NCI-H1048 (cell line): ENCODE data around the gene TTYH3.
"Not testable (repeated sequence)": the region's sequence is repeated elsewhere in the genome, so short reads cannot be mapped to it uniquely, and the experiment has no call there.

Source experiments
- DNase-seq: peaks from one replicate; lab custom pipeline; 2025; lab: John Stamatoyannopoulos, UW

The TTYH3 gene

DNA sequence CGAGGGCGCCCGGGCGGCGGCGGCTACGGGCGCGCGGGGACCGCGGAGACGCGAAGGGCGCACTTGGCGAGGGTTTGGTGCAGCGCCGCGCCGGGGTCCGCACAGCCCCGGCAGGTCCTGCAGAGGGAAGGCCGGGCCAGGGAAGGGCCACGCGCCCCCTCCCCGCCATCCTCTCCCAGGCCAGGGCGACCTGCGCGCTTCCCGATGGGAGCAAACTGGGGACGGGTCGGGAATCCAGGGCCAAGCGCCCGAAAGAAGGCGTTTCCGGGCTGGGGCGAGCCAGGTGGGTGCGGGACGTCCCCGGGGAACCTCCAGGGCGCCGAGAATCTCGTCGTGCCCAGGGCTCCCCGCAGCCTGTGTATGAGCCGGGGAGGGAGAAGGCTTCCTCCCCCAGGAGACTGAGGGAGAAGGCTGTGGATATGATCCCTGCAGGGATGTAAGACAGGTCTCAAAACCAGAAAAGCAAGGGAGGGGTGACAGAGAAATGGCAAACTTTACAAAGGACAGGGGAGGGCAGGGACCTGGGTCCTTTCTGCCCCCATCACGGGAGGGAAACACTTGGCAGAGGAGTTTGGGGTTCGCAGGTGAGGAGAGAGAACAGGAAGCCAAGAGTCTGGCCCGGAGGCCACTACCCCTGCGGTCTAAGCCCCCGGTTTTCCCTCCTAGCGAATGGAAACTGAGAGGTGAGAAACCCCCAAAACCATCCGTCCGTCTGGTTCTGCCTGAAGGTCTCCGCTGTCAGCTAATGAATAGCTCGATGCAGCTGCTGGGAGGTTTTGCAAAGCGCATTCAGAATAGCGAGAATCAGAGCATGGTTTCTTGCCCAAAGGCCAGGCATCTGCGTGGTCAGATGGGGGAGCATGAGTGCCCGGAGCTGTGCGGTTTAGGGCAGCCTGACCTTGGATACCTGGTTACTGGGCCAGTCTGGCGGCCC is 56.9 kb downstream of the TTYH3 start:
- DNase-seq = no peak

DNA sequence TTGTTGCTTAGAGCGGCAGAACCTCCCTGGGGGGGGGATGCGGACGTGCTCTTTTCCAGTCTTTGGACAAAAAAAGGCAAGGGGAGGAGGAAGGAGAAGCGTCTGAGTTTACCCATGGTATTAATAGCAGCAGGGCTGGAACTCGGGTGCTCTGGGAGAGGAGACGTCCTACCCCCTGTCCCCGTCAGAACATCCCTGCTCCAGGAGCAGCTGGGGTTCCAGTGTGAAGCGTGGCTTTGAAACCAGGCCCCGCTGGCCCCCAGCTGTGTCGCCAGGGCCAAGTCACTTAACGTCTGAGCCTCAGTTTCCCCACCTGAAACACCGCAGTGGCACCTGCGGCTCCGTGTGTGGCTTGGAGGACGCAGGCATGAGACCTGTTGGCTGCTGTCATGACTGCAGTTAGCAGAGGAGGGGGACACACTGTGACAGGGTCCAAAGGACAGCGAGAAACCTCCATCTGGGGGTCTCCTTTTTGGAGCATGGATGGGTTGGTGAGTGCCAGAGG is 57.6 kb downstream of the TTYH3 start:
- DNase-seq = no peak

DNA sequence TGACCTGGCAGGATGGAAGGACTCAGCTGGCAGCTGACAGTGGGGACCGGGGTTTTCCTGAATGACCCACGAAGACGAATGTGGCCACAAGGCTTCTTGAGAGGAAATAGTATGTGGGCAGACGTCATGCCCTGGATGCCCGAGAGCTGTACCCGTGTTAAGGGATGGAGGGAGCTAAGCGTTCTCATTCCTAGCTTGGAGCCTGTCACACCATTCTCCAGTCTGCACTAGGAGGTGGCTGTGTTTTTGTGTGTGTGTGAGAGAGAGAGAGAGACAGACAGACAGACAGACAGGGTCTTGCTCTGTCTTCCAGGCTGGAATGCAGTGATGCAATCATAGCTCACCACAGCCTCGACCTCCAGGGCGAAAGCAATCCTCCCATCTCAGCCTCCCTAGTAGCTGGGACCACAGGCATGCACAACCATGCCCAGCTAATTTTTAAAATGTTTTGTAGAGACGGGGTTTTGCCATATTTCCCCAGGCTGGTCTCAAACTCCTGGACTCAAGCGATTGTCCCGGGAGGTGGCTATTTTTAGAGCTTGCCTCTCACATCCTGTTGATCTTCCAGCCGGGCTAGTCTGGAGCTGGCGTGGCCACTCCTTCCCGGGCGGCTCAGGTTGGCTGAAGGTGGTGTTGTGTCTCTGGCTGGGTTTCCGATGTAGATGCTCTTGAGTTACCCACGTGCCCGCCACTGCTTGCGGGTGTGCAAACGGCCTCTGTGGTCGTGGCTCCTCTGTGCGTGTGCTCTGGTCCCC is 58.3 kb downstream of the TTYH3 start:
- no peak for DNase-seq

DNA sequence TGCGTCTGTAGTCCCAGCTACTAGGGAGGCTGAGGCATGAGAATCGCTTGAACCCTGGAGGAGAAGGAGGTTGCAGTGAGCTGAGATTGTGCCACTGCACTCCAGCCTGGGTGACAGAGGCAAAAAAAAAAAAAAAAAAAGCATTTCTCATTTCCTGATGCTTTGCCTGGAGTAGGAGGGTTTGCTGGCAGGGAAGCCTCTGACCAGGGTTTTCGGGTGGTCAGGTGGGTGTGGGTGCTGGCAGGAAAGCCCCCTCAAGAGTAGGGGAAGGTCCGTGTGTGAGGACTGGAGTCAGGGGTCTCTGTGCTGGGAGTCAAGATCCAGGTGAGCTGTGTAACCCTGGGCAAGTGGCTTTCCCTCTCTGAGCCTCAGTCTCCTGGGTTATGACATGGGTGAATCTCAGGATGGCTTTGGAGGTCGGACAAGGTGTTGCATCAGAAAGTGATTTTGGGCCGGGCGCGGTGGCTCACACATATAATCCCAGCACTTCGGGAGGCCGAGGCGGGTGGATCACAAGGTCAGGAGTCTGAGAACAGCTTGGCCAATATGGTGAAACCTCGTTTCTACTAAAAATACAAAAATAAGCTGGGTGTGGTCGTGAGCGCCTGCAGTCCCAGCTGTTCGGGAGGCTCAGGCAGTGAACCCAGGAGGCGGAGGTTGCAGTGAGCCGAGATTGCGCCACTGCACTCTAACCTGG is 59.4 kb downstream of the TTYH3 start:
- no peak for DNase-seq

DNA sequence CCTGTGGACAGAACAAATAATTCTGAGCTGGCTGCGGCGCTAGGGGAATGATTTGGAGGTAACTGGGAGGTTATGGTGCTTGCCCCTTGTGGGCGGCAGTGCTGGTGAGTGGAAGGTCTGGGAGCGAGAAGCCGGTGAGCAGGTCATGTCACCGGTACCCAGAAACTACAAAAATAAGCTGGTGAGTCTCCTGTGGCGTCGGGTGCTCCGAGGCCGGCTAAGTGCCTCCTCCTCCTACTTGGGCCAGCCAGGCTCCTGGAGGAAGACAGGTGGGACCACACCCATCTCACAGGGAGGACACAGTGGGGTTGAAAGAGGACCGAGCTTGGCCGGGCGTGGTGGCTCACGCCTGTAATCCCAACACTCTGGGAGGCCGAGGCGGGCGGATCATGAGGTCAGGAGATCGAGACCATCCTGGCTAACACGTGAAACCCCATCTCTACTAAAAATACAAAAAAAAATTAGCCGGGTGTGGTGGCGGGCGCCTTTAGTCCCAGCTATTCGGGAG is 60.2 kb downstream of the TTYH3 start:
- not testable (repeated sequence) for DNase-seq

DNA sequence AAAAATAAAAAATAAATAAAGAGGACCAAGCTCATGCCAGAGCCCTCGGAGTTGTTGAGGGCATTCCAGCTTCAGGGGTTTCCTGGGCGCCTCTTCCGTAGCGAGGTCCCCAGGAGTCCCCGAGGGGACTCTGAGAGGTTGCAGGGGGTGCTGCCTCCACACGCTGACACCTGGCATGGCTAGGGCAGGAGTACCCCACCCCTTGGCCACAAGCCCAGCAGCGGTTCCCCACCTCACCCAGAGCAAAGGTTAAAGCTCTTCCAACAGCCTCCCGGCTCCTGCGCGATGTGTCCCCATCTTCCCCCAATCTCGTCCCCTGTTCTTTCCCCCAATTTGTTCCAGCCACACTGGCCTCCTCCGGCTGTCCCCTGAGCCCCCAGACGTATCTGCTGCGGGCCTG is 60.8 kb downstream of the TTYH3 start:
- DNase-seq = no peak

DNA sequence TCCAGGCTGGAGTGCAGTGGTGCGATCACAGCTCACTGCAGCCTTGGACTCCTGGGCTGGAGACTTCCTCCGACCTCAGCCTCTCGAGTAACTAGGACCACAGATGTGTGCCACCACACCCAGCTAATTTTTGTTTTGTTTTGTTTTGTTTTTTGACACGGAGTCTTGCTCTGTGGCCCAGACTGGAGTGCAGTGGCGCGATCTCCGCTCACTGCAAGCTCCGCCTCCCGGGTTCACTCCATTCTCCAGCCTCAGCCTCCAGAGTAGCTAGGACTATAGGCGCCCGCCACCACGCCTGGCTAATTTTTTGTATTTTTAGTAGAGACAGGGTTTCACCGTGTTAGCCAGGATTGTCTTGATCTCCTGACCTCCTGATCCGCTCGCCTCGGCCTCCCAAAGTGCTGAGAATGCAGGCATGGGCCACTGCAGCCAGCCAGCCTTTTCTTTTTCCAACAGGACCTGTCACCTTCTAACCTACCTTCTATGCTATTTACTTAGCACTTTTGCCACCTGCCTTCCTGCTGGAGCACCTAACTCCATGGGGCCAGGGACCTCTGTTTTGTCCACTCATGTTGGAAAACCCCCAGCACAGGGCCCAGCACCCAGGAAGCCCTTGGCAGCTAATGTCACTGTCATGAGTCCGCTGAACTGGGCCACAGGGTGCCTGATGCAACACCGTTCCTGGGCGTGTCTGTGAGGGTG is 61.8 kb downstream of the TTYH3 start:
- not testable (repeated sequence) for DNase-seq

DNA sequence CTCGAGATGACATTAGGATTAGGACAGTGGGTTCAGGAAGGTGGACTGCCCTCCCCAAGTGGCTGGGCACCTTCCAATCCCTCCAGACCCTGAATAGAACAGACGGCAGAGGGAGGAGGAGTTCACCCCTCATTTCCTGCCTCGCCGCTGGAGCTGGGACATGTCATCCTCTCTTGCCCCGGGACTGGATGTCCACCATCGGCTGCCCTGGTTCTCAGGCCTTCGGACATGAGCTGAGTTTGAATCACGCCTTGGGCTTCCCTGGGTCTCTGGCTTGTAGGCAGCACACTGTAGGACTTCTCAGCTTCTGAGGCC is 62.3 kb downstream of the TTYH3 start:
- not testable (repeated sequence) for DNase-seq

DNA sequence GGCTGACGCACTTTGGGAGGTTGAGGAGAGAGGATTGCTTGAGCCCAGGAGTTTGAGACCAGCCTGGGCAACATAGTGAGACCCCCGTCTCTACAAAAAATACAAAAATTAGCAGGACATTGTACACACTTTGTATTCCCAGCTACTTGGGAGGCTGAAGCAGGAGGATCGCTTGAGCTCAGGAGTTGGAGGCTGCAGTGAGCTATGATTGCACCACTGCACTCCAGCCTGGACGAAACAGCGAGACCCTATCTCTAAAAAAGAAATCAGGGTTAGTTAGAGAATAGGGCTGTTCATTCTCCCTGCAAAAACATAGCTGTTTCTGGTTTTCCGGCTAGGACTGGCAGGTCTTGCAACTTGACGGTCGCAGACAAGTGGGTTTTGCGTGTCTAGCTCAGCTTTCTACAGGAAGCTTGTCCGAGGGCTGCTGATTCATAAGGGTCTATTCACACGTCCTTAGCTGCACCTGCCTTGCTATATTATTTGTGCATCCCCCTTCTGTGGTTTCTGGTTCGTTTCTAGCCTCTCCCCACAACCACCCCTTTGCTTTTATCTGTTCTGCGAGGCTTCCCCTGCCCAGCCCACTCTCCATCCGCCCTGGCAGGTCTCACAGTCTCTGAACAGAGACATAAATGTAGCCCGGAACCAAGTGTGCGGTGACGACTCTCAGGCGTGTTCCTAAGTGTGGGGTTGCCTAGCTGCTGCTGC is 66.9 kb downstream of the TTYH3 start:
- DNase-seq = no peak

DNA sequence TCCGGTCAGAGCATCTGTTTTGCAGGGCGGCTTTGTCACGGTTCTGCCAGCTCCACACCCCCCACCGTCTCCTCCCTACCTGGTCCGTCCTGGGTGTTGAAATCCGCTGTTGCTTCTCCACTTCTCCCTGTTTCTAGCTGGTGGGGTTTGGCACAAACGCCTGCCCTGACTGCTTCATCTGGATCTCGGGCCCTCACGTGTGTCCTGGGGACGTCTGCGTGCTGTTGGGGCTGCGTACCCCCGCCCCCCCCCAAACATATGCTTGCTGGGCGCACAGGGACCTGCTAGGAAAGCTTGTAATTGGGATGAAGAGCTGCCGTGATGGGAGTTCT is 67.5 kb downstream of the TTYH3 start:
- no peak for DNase-seq

DNA sequence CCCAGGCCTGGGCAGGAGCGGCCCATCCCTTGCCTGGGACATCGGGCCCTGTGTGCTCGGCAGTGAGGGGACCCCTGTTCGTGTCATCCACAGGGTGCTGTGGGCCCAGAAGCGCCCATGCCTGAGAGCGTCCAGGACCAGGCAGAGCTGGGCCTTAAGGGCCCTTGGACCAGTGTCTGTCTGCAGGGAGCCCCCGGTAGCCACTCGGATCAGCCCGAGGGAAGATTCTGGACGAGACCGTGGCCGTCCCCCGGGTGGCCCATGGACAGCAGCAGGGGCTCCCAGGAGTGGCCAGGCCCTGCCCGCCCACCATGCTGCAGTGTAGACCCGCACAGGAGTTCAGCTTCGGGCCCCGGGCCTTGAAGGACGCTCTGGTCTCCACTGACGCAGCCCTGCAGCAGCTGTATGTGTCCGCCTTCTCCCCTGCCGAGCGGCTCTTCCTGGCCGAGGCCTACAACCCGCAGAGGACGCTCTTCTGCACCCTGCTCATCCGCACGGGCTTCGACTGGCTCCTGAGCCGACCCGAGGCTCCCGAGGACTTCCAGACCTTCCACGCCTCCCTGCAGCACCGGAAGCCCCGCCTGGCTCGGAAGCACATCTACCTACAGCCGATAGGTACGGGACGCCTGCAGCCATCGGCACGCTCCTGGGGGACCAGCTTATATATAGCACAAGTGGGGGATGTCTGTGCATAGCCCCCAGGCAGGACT is 68.5 kb downstream of the TTYH3 start:
- DNase-seq = no peak

DNA sequence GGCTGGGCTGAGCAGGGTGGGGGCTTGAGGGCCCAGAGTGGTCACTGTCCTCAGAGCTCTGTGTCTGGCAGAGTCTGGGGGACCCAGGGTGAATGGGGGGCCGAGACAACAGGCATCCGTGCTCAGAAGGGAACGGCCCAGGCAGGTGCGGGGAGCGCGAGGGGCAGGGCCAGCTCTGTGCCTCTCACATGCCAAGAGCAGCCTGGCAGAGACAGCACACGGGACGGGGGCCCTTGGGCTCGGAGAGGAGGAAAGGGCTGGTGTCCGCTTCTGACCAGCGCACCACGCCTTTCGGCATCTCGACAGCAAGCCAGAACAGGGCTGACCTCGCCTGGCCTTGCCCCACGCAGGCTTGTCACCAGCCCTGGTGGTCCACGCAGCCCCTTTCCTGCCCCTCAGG is 69.6 kb downstream of the TTYH3 start:
- no peak for DNase-seq

DNA sequence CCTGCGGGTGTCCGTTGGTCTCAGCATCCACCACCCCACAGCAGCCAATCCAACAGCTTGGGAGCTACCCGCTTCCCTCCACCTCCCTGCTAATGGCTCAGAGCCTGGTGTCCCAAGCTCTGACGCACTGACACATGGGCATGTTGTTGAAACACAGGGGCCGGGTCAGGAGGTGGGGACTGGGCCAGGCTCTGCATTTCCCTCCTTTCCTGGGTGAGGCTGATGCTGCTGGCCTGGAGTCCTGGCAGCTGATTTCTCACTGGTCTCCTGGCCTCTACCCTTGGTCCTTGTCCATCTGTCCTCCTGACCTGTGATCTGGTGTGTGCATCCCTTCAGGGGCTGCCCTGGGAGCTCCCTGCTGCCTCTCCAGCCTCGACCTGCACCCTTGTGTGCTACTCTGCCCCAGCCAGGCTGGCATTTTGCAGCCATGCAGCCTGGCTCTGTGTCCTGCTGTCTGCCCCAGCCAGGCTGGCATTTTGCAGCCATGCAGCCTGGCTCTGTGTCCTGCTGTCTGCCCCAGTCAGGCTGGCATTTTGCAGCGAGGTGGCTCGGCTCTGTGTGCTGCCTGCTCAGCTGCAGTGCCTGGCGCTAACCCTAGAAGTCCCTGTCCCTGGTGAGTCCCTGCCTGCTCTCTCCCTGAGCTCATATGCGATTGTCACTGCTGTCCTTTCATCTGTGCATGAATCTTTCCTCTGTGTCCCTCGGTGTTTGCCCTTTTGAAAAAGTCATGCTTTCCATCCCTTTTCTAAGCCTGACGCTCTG is 70.2 kb downstream of the TTYH3 start:
- no peak for DNase-seq

DNA sequence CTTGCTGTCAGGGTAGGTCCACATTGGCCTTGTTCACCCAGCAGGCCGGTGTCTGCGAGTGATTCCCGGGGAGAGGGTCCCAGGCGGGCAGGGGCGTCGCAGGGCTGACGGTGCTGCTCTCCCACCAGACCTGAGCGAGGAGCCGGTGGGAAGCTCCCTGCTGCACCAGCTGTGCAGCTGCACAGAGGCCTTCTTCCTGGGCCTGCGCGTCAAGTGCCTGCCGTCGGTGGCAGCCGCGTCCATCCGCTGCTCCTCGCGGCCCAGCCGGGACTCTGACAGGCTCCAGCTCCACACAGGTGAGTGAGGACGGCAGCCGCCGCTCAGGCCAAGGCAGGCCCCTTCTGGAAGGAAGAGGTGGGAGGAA is 70.8 kb downstream of the TTYH3 start:
- no peak for DNase-seq

DNA sequence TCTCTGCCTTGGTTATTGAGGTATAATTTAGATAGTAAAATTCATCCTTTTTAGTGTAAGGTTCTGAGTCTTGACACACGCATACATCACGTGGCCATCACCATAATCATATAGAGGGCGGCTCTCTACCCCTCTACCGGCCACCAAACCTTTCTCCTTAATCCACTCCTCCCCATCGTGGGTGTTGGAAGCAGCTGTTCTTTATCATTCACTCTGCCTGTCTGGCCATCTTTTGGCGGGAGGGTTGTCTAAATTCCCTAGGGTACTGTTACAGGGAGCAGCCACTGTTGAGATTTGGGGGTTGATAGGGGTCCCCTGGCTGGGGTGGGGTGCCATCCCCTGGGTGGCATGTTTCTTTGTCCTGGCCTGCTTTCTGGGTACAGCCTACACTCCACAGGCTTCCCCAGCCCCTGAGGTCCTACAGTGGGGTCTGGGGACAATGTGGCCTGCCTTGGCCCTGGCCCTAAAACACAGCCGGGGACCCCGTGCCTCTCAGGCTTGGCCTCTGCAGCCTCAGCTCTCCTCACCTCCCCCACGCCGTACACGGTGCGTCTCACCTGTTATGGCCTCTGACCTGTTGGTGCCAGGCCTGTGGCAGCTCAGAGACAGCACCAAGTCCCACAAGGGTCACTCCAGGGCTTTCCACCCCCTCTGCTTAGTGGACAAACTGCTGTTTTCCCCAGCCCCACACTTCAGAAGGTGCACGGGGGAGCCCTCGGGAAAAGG is 73.7 kb downstream of the TTYH3 start:
- DNase-seq = no peak

DNA sequence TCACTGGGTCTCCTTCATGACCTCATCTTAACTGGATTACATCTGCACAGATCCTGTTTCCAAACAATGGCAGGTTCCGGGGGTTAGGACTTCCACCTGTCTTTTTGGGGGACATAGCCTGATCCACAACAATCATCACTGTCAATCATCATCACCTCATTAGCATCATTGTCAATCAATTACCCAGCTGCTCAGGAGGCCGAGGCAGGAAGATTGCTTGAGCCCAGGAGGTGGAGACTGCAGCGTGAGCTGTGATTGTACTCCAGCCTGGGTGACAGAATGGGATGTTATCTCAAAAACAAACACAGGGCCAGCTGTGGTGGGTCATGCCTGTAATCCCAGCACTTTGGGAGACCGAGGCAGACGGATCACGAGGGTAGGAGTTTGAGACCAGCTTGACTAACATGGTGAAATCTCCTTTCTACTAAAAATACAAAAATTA is 74.9 kb downstream of the TTYH3 start:
- no peak for DNase-seq

DNA sequence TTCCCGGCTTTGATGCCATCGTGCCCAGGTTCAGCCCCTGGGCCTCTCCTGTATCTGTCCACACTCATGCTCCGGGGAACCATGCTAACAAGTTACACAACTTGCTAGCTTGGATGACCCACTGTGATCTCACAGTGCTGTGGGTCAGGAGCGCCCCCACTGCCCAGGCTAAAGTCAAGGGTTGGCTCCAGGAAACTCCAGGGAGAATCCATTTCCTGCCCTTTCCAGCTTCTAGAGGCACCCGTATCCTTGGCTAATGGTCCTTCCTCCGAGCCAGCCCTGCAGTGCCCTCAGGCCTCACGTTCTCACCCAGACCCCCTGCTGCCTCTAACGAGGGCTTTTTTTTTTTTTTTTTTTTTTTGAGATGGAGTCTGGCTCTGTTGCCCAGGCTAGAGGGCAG is 75.7 kb downstream of the TTYH3 start:
- DNase-seq = no peak

DNA sequence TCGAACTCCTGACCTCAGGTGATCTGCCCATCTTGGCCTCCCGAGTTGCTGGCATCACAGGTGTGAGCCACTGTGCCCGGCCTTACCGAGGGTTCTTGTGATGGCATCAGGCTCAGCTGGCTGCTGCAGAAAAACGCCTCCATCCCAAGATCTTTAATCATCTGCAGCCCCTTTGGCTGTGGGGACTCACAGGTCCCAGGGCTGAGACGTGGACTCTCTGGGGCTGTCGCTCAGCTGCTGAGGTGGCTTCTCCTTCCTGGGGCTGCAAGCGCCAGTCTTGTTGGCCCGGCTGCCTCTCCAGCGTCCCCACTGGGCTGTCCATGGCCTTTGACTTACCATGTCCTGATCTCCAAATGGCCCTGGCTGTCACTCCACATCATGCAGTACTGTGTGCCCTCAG is 76.3 kb downstream of the TTYH3 start:
- DNase-seq = no peak
